DMS153 (cell line): ENCODE data around the gene SPATA46.
"Not testable (repeated sequence)": the region's sequence is repeated elsewhere in the genome, so short reads cannot be mapped to it uniquely, and the experiment has no call there.

ENCODE experiments used
- DNase-seq: peaks from one replicate; lab custom pipeline; 2025; lab: John Stamatoyannopoulos, UW

SPATA46 gene

GRCh38 chr1:162353702-162354101, 23.0 kb downstream of the SPATA46 start:
- no peak for DNase-seq

- no peak for DNase-seq
Observed at GRCh38 chr1:162353078-162353477, 23.6 kb downstream of the SPATA46 start.

- not testable (repeated sequence) for DNase-seq
Observed at GRCh38 chr1:162351874-162352273, 24.8 kb downstream of the SPATA46 start.

- DNase-seq: no peak
Observed at GRCh38 chr1:162351246-162351842, 25.3 kb downstream of the SPATA46 start.

- DNase-seq: peak; percentile 73
Observed at GRCh38 chr1:162349635-162350330, 26.9 kb downstream of the SPATA46 start.

GRCh38 chr1:162347281-162347680, 29.4 kb downstream of the SPATA46 start:
- DNase-seq: no peak

- no peak for DNase-seq
Observed at GRCh38 chr1:162343470-162343869, 33.2 kb downstream of the SPATA46 start.

GRCh38 chr1:162342452-162342983, 34.1 kb downstream of the SPATA46 start:
- no peak for DNase-seq

- DNase-seq: no peak
Observed at GRCh38 chr1:162336621-162337285, 39.9 kb downstream of the SPATA46 start.

- no peak for DNase-seq
Observed at GRCh38 chr1:162335126-162335525, 41.5 kb downstream of the SPATA46 start.

GRCh38 chr1:162333991-162334390, 42.7 kb downstream of the SPATA46 start:
- DNase-seq: no peak

GRCh38 chr1:162329826-162330225, 46.8 kb downstream of the SPATA46 start:
- no peak for DNase-seq

- DNase-seq: peak; percentile 90
Observed at GRCh38 chr1:162328512-162328911, 48.1 kb downstream of the SPATA46 start.

- no peak for DNase-seq
Observed at GRCh38 chr1:162327788-162328165, 48.9 kb downstream of the SPATA46 start.

- DNase-seq: no peak
Observed at GRCh38 chr1:162327144-162327787, 49.4 kb downstream of the SPATA46 start.

- DNase-seq: no peak
Observed at GRCh38 chr1:162326559-162326958, 50.1 kb downstream of the SPATA46 start.

- no peak for DNase-seq
Observed at GRCh38 chr1:162324396-162324795, 52.3 kb downstream of the SPATA46 start.
